Skeletal muscle satellite cell (primary cell): Measurements from ENCODE around the gene IMMP2L.

Source experiments
- H3K27me3 ChIP-seq: 2 replicates; pipeline ENCODE4 v1.7.0; 2013; ENCODE audit warnings: low read length; ENCODE audit not compliant: control insufficient read depth, insufficient read depth
- H3K36me3 ChIP-seq: 2 replicates; pipeline ENCODE4 v1.7.0; 2013; ENCODE audit warnings: mild to moderate bottlenecking, control low read depth, low read length; ENCODE audit not compliant: insufficient read depth
- H3K4me1 ChIP-seq: 2 replicates; pipeline ENCODE4 v1.7.0; 2013; ENCODE audit warnings: low read length; ENCODE audit not compliant: control insufficient read depth, insufficient read depth
- H3K4me2 ChIP-seq: 2 replicates; pipeline ENCODE4 v1.7.0; 2013; ENCODE audit warnings: mild to moderate bottlenecking, low read length
- H3K4me3 ChIP-seq: 2 replicates; pipeline ENCODE4 v1.7.0; 2013; ENCODE audit warnings: low read length
- H3K9ac ChIP-seq: 2 replicates; pipeline ENCODE4 v1.7.0; 2013; ENCODE audit warnings: mild to moderate bottlenecking, low read depth, low read length, moderate library complexity
- H3K9me3 ChIP-seq: replicated peaks from 2 replicates; pipeline ENCODE4 v1.7.0; 2013; ENCODE audit warnings: mild to moderate bottlenecking, control low read depth, low read length

Gene IMMP2L

GRCh38 chr7:111126987-111127386 is 435.3 kb downstream of the IMMP2L start:
- no peaks in the 10 kb centered on the region for H3K36me3 ChIP-seq
- no peaks in the 10 kb centered on the region for H3K4me1 ChIP-seq
- no peaks in the 10 kb centered on the region for H3K27me3 ChIP-seq
- no peaks in the 10 kb centered on the region for H3K9me3 ChIP-seq
- no peak overlapping the region for H3K4me3 ChIP-seq
- no peak overlapping the region for H3K9ac ChIP-seq
- H3K4me2 ChIP-seq = no peak overlapping the region

- H3K27me3 ChIP-seq = no peaks in the 10 kb centered on the region
- H3K9me3 ChIP-seq = no peaks in the 10 kb centered on the region
- H3K36me3 ChIP-seq = no peaks in the 10 kb centered on the region
- H3K4me3 ChIP-seq = no peak overlapping the region
- no peak overlapping the region for H3K4me2 ChIP-seq
- peaks cover 19% of the 10 kb centered on the region for H3K4me1 ChIP-seq
- no peak overlapping the region for H3K9ac ChIP-seq
Observed at GRCh38 chr7:111115966-111116365, 446.3 kb downstream of the IMMP2L start.

GRCh38 chr7:111113263-111114017 is 448.9 kb downstream of the IMMP2L start:
- Histone ChIP-seq H3K4me3 (no peak overlapping the region), H3K36me3 (no peaks in the 10 kb centered on the region), H3K4me1 (peaks cover 22% of the 10 kb centered on the region), H3K9me3 (no peaks in the 10 kb centered on the region), H3K4me2 (peak overlapping the region; percentile 47), H3K9ac (no peak overlapping the region), H3K27me3 (no peaks in the 10 kb centered on the region)

GRCh38 chr7:111112439-111112838 is 449.9 kb downstream of the IMMP2L start:
- H3K4me2 ChIP-seq = no peak overlapping the region
- H3K9ac ChIP-seq = no peak overlapping the region
- no peaks in the 10 kb centered on the region for H3K27me3 ChIP-seq
- H3K36me3 ChIP-seq = no peaks in the 10 kb centered on the region
- H3K4me1 ChIP-seq = peaks cover 31% of the 10 kb centered on the region
- H3K9me3 ChIP-seq = no peaks in the 10 kb centered on the region
- no peak overlapping the region for H3K4me3 ChIP-seq

- H3K4me3 ChIP-seq = no peak overlapping the region
- H3K4me2 ChIP-seq = no peak overlapping the region
- no peaks in the 10 kb centered on the region for H3K9me3 ChIP-seq
- no peak overlapping the region for H3K9ac ChIP-seq
- H3K36me3 ChIP-seq = no peaks in the 10 kb centered on the region
- no peaks in the 10 kb centered on the region for H3K27me3 ChIP-seq
- H3K4me1 ChIP-seq = peaks cover 22% of the 10 kb centered on the region
Observed at GRCh38 chr7:111108496-111108895, 453.8 kb downstream of the IMMP2L start.

GRCh38 chr7:111108000-111108399 is 454.3 kb downstream of the IMMP2L start:
- Histone ChIP-seq H3K36me3 (no peaks in the 10 kb centered on the region), H3K4me3 (no peak overlapping the region), H3K27me3 (no peaks in the 10 kb centered on the region), H3K4me2 (peak overlapping the region; percentile 35), H3K9me3 (no peaks in the 10 kb centered on the region), H3K9ac (no peak overlapping the region), H3K4me1 (peaks cover 19% of the 10 kb centered on the region)

- H3K36me3 ChIP-seq = no peaks in the 10 kb centered on the region
- H3K4me2 ChIP-seq = peak overlapping the region; percentile 35
- H3K9ac ChIP-seq = no peak overlapping the region
- peaks cover 16% of the 10 kb centered on the region for H3K4me1 ChIP-seq
- no peaks in the 10 kb centered on the region for H3K9me3 ChIP-seq
- H3K4me3 ChIP-seq = no peak overlapping the region
- H3K27me3 ChIP-seq = no peaks in the 10 kb centered on the region
Observed at GRCh38 chr7:111107579-111107978, 454.7 kb downstream of the IMMP2L start.

- no peak overlapping the region for H3K4me2 ChIP-seq
- H3K27me3 ChIP-seq = no peaks in the 10 kb centered on the region
- no peak overlapping the region for H3K4me3 ChIP-seq
- H3K9me3 ChIP-seq = no peaks in the 10 kb centered on the region
- H3K36me3 ChIP-seq = no peaks in the 10 kb centered on the region
- H3K9ac ChIP-seq = no peak overlapping the region
- peaks cover 12% of the 10 kb centered on the region for H3K4me1 ChIP-seq
Observed at GRCh38 chr7:111105269-111105668, 457.0 kb downstream of the IMMP2L start.

GRCh38 chr7:111104710-111105109 is 457.6 kb downstream of the IMMP2L start:
- Histone ChIP-seq H3K36me3 (no peaks in the 10 kb centered on the region), H3K9ac (no peak overlapping the region), H3K9me3 (no peaks in the 10 kb centered on the region), H3K4me1 (peaks cover 12% of the 10 kb centered on the region), H3K4me2 (no peak overlapping the region), H3K4me3 (no peak overlapping the region), H3K27me3 (no peaks in the 10 kb centered on the region)

GRCh38 chr7:111103678-111104274 is 458.5 kb downstream of the IMMP2L start:
- Histone ChIP-seq H3K4me3 (no peak overlapping the region), H3K9ac (no peak overlapping the region), H3K4me1 (peaks cover 10% of the 10 kb centered on the region), H3K36me3 (no peaks in the 10 kb centered on the region), H3K4me2 (no peak overlapping the region), H3K27me3 (no peaks in the 10 kb centered on the region), H3K9me3 (no peaks in the 10 kb centered on the region)

GRCh38 chr7:111103136-111103535 is 459.2 kb downstream of the IMMP2L start:
- no peaks in the 10 kb centered on the region for H3K36me3 ChIP-seq
- H3K27me3 ChIP-seq = no peaks in the 10 kb centered on the region
- peaks cover 5% of the 10 kb centered on the region for H3K4me1 ChIP-seq
- no peak overlapping the region for H3K4me2 ChIP-seq
- H3K4me3 ChIP-seq = no peak overlapping the region
- no peaks in the 10 kb centered on the region for H3K9me3 ChIP-seq
- H3K9ac ChIP-seq = no peak overlapping the region
